Measurements from ENCODE around the gene CACNA1I. TPM values are rescaled to one million over a fixed set of nuclear protein-coding genes. Genes with fewer than 3 reads are reported as not detected.

Gene CACNA1I
- polyA plus RNA-seq, 1 of the 3 experiments (the other 2 are of a cell fraction): not detected

DNA sequence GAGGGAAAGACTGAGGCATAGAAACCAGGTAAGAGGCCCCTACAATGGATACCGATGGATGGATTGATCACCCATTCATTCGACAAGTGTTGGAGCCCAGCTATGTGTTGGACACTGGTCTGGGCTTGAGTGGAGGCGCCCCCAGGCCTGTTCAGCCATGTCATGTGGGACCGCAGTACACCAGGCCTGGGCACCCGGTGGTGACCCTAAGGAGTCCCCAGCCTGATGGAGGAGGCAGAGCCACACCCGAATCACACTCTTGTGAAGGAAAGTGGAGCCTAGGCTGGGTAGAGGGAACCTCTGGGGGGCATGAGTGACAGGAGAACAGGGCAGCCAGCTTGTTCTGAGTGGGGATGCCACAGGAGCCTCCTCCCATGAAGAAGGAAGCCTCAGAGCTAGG is 10.2 kb downstream of the CACNA1I start (continued):
- TF ChIP-seq RXRA (IDR thresholded peaks at IDR 0.05; ENCODE audit: borderline replicate concordance, low read depth) (no peak), RAD21 (IDR thresholded peaks at IDR 0.05; ENCODE audit: low read length) (no peak), RCOR1 (IDR thresholded peaks at IDR 0.05; ENCODE audit: low read length) (no peak)

DNA sequence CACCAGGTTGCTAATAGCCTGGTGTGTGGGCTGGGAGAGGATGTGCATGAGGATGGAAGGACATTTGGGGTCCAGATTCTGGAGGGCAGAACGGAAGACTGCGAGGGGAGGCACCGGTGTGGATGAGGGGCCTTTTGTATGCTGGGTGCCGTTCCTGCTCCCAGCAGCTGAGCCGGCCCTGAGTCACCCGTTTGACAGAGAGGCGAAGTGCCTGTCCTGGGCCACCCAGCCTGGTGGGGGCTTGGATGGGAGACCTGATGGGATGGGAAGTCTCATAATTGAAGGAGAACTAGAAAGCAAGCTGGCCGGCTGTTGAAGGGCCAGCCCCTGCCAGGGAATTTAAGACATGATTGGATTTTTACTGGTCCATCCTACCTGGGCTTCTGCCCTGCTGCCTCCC is 10.8 kb downstream of the CACNA1I start:
- no peak overlapping the region for H3K4me2 ChIP-seq
- no peak overlapping the region for H3K9ac ChIP-seq
- no peaks in the 10 kb centered on the region for H3K9me2 ChIP-seq
- H3K36me3 ChIP-seq (replicated peaks in 1 of 2; ENCODE audit: control insufficient read depth in 1 of 2, insufficient read depth in 2 of 2, low read length in 1 of 2): no peaks in the 10 kb centered on the region
- no peaks in the 10 kb centered on the region for H3F3A ChIP-seq (replicated peaks; ENCODE audit: insufficient read depth)
- H3K4me1 ChIP-seq (ENCODE audit: control insufficient read depth in 1 of 2, insufficient read depth in 2 of 2, low read depth in 1 of 2, low read length in 1 of 2): no peaks in the 10 kb centered on the region; a peak in 1 of 4 replicates
- no peak overlapping the region for H3K27ac ChIP-seq (ENCODE audit: low read depth in 2 of 2, low read length in 1 of 2)
- no peak overlapping the region for H2AFZ ChIP-seq (ENCODE audit: low read depth)
- no peaks in the 10 kb centered on the region for H3K27me3 ChIP-seq (ENCODE audit: insufficient read depth)
- ChIA-PET CTCF (no interaction called here), POLR2A (no interaction called here)
- TF ChIP-seq MXI1 (IDR thresholded peaks at IDR 0.05; ENCODE audit: low read depth, low read length) (no peak), FOXJ3 (CRISPR knock-in tag; IDR thresholded peaks at IDR 0.05) (no peak), RXRA (IDR thresholded peaks at IDR 0.05; ENCODE audit: borderline replicate concordance, low read depth) (no peak), RAD21 (IDR thresholded peaks at IDR 0.05; ENCODE audit: low read length) (no peak), RFX5 (IDR thresholded peaks at IDR 0.05; ENCODE audit: low read length) (no peak), EZH2phosphoT487 (IDR thresholded peaks at IDR 0.05; ENCODE audit: borderline replicate concordance, low read depth) (no peak), MEF2A (IDR thresholded peaks at IDR 0.05; ENCODE audit: borderline replicate concordance, low read depth) (no peak), TCF12 (IDR thresholded peaks at IDR 0.05) (no peak), SIN3A (IDR thresholded peaks at IDR 0.05; ENCODE audit: borderline replicate concordance, low read depth, low read length) (no peak), GATA2 (CRISPR knock-in tag; IDR thresholded peaks at IDR 0.05) (no peak), FOXM1 (IDR thresholded peaks at IDR 0.05; ENCODE audit: low read depth) (no peak), FOSL2 (IDR thresholded peaks at IDR 0.05; ENCODE audit: borderline replicate concordance, low read depth) (no peak), TEAD4 (IDR thresholded peaks at IDR 0.05; ENCODE audit: borderline replicate concordance, insufficient read depth) (no peak), GABPA (IDR thresholded peaks at IDR 0.05; ENCODE audit: low read depth) (no peak)
- TF ChIP-seq, protein P1, sequence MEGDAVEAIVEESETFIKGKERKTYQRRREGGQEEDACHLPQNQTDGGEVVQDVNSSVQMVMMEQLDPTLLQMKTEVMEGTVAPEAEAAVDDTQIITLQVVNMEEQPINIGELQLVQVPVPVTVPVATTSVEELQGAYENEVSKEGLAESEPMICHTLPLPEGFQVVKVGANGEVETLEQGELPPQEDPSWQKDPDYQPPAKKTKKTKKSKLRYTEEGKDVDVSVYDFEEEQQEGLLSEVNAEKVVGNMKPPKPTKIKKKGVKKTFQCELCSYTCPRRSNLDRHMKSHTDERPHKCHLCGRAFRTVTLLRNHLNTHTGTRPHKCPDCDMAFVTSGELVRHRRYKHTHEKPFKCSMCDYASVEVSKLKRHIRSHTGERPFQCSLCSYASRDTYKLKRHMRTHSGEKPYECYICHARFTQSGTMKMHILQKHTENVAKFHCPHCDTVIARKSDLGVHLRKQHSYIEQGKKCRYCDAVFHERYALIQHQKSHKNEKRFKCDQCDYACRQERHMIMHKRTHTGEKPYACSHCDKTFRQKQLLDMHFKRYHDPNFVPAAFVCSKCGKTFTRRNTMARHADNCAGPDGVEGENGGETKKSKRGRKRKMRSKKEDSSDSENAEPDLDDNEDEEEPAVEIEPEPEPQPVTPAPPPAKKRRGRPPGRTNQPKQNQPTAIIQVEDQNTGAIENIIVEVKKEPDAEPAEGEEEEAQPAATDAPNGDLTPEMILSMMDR (IDR thresholded peaks at IDR 0.05): no peak
- TF ChIP-seq, protein P2, sequence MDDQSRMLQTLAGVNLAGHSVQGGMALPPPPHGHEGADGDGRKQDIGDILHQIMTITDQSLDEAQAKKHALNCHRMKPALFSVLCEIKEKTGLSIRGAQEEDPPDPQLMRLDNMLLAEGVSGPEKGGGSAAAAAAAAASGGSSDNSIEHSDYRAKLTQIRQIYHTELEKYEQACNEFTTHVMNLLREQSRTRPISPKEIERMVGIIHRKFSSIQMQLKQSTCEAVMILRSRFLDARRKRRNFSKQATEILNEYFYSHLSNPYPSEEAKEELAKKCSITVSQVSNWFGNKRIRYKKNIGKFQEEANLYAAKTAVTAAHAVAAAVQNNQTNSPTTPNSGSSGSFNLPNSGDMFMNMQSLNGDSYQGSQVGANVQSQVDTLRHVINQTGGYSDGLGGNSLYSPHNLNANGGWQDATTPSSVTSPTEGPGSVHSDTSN (IDR thresholded peaks at IDR 0.05): no peak
- TF ChIP-seq, protein P3, sequence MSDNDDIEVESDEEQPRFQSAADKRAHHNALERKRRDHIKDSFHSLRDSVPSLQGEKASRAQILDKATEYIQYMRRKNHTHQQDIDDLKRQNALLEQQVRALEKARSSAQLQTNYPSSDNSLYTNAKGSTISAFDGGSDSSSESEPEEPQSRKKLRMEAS (IDR thresholded peaks at IDR 0.05; ENCODE audit: low read depth): no peak
- no peak overlapping the region for H3K4me3 ChIP-seq (ENCODE audit: low read depth in 2 of 2, low read length in 1 of 2)
- no peaks in the 10 kb centered on the region for H3K79me2 ChIP-seq (ENCODE audit: insufficient read depth)
- no peaks in the 10 kb centered on the region for H4K20me1 ChIP-seq (ENCODE audit: insufficient read depth)
- no peak for DNase-seq
- H3K9me3 ChIP-seq: no peaks in the 10 kb centered on the region
- no CpG with 5 or more reads among the region's 8 CpGs for WGBS (ENCODE audit: low lambda C conversion rate)

All from SK-N-SH (cell line).